HL-60 (cell line): ENCODE results near the gene PRC1.

ENCODE experiments used
- SPI1 ChIP-seq: IDR thresholded peaks from 2 replicates; pipeline ENCODE4 v1.6.1; 2012; ENCODE audit warnings: low read depth, mild to moderate bottlenecking, borderline replicate concordance
- TF ChIP-seq, protein P1 (sequence below): IDR thresholded peaks from one replicate; pipeline ENCODE4 v1.5.1; 2011; ENCODE audit warnings: low read length, control low read depth, inconsistent platforms; ENCODE audit not compliant: insufficient read depth

DNA sequence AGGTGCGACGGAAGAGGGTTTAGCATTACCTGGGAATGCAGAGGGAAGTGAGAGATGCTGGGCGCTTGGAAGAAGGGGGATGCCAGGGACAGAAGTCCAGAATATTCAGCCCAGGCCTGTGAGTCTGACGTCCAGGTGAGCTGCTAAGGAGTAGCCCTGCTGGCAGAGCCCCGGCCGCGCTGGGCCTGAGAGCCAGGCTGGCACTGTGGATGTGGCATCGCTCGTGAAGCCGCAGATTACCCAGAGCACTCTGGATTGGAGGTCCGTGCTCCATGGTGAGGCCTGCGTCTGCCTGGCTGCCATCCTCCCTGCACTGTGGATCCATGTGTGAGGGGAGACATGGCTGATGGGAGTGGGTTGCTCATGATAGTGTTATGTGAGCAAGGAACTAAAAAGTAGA, 76.8 kb downstream of the PRC1 start:
- TF ChIP-seq, protein P1, sequence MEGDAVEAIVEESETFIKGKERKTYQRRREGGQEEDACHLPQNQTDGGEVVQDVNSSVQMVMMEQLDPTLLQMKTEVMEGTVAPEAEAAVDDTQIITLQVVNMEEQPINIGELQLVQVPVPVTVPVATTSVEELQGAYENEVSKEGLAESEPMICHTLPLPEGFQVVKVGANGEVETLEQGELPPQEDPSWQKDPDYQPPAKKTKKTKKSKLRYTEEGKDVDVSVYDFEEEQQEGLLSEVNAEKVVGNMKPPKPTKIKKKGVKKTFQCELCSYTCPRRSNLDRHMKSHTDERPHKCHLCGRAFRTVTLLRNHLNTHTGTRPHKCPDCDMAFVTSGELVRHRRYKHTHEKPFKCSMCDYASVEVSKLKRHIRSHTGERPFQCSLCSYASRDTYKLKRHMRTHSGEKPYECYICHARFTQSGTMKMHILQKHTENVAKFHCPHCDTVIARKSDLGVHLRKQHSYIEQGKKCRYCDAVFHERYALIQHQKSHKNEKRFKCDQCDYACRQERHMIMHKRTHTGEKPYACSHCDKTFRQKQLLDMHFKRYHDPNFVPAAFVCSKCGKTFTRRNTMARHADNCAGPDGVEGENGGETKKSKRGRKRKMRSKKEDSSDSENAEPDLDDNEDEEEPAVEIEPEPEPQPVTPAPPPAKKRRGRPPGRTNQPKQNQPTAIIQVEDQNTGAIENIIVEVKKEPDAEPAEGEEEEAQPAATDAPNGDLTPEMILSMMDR = no peak
- TF ChIP-seq SPI1 = no peak
